K562 (cell line): ENCODE measurements around the gene HSPB6. TPM values are rescaled to one million over a fixed set of nuclear protein-coding genes. Genes with fewer than 3 reads are reported as not detected.
A peak's percentile ranks its signal among the peaks of the same experiment; 100 is the strongest.

Source experiments
- ATAC-seq: fragments of 200-7000 bp; cut with Tn5 transposase; 3 replicates; pipeline ENCODE4 v1.9.1; 2020; ENCODE audit warnings: moderate library complexity
- BruUV-seq: library from RNA; stranded (reverse); fragments of 400-500 nt; replicated peaks from 2 replicates; lab custom pipeline; 2021; lab: Mats Ljungman, UMichigan
- CTCF ChIA-PET: fragments of 300-600 bp; formaldehyde crosslinking; extraction: SDS; loops from one replicate; lab custom pipeline; 2021; ENCODE audit warnings: low intra/inter-chr PET ratio; lab: Yijun Ruan, JAX
- POLR2A ChIA-PET: fragments of 300-600, 350-650 bp; sonication (Branson Sonifier 250); formaldehyde crosslinking; extraction: SDS; loops from one replicate; lab custom pipeline; 2021; ENCODE audit warnings: antibody characterized with exemption, inconsistent platforms; lab: Yijun Ruan, JAX
- DNase-seq, 4 experiments: peaks; one replicate each; pipeline versions ENCODE4 v3.0.0 to v3.0.0-alpha.2; 2011 to 2018; ENCODE audit warnings: low spot score in 3 of 4, mixed read lengths in 3 of 4; ENCODE audit errors: extremely low read depth in 1 of 4
- FAIRE-seq: peaks from 2 replicates; lab custom pipeline; 2011; peaks lifted over from hg19 to GRCh38; lab: Jason Lieb, UNC
- H2AFZ ChIP-seq: 2 replicates; pipeline ENCODE4 v1.6.0; 2011; ENCODE audit warnings: low read depth, low read length, control low read depth, inconsistent platforms
- H3K27ac ChIP-seq: fragments of 200-600 bp; 3 replicates; pipeline ENCODE4 v1.8.0; 2011; ENCODE audit warnings: low read depth, mild to moderate bottlenecking, control low read depth, inconsistent platforms, low read length, moderate library complexity, mixed read lengths; ENCODE audit errors: extremely low read depth
- H3K27me3 ChIP-seq, 2 experiments: fragments of 300-600 bp in 1 of 2; 2 replicates in 1 of 2; 3 replicates in 1 of 2; pipeline versions ENCODE4 v1.6.0 to v1.8.0; 2011; ENCODE audit warnings: inconsistent platforms in 2 of 2, low read length in 2 of 2, mild to moderate bottlenecking in 1 of 2, mixed read lengths in 1 of 2, moderate library complexity in 1 of 2; ENCODE audit not compliant: control insufficient read depth in 2 of 2, insufficient read depth in 2 of 2
- H3K36me3 ChIP-seq: fragments of 300-600 bp; 3 replicates; pipeline ENCODE4 v1.8.0; 2011; ENCODE audit warnings: mild to moderate bottlenecking, low read length, inconsistent platforms; ENCODE audit not compliant: control insufficient read depth, insufficient read depth
- H3K4me1 ChIP-seq, 2 experiments: fragments of 200-600 bp in 1 of 2; replicated peaks in 1 of 2; 2 replicates in 1 of 2; 3 replicates in 1 of 2; pipeline versions ENCODE4 v1.5.1 to v1.8.0; 2011; ENCODE audit warnings: inconsistent platforms in 2 of 2, low read length in 2 of 2, mild to moderate bottlenecking in 1 of 2, mixed read lengths in 1 of 2, moderate library complexity in 1 of 2; ENCODE audit not compliant: control insufficient read depth in 2 of 2, insufficient read depth in 2 of 2
- H3K4me2 ChIP-seq: 2 replicates; pipeline ENCODE4 v1.6.1; 2011; ENCODE audit warnings: low read length, control low read depth, inconsistent platforms, mixed read lengths; ENCODE audit not compliant: insufficient read depth
- H3K4me3 ChIP-seq: fragments of 200-600 bp; sonication (generic), shearing (Covaris generic); 2 replicates; pipeline ENCODE4 v1.5.1; 2016; ENCODE audit warnings: control low read depth, inconsistent platforms
- H3K79me2 ChIP-seq: fragments of 200-600 bp; 3 replicates; pipeline ENCODE4 v1.8.0; 2011; ENCODE audit warnings: low read length, inconsistent platforms; ENCODE audit not compliant: control insufficient read depth, insufficient read depth
- H3K9ac ChIP-seq, 2 experiments: 2 replicates each; pipeline versions ENCODE4 v1.6.0 to v1.6.1; 2011; ENCODE audit warnings: low read depth in 2 of 2, low read length in 2 of 2, control low read depth in 1 of 2, inconsistent platforms in 1 of 2, mild to moderate bottlenecking in 1 of 2, mixed read lengths in 1 of 2; ENCODE audit not compliant: insufficient read depth in 1 of 2
- H3K9me1 ChIP-seq: one replicate; pipeline ENCODE4 v1.6.0; 2011; ENCODE audit warnings: inconsistent platforms, mild to moderate bottlenecking, low read length, moderate library complexity; ENCODE audit not compliant: control insufficient read depth, insufficient read depth
- H3K9me3 ChIP-seq: replicated peaks from 2 replicates; pipeline ENCODE4 v1.5.1; 2011; ENCODE audit warnings: low read depth, low read length, inconsistent platforms; ENCODE audit not compliant: control insufficient read depth, insufficient read depth
- H4K20me1 ChIP-seq: replicated peaks from 2 replicates; pipeline ENCODE4 v1.6.1; 2011; ENCODE audit warnings: low read length, inconsistent platforms, mixed read lengths; ENCODE audit not compliant: control insufficient read depth, insufficient read depth
- POLR2G ChIP-seq: fragments of 200-400 bp; formaldehyde crosslinking; IDR thresholded peaks from 2 replicates; pipeline ENCODE4 v1.6.1; 2017; ENCODE audit warnings: low read depth, mild to moderate bottlenecking, antibody characterized with exemption, low read length, moderate library complexity
- RBFOX2 ChIP-seq: fragments of 200-400 bp; formaldehyde crosslinking; IDR thresholded peaks from 2 replicates; pipeline ENCODE4 v1.6.1; 2017; ENCODE audit warnings: low read depth, mild to moderate bottlenecking, low read length, moderate library complexity
- SREBF2 ChIP-seq: sonication (generic); formaldehyde crosslinking; IDR thresholded peaks from 2 replicates; pipeline ENCODE4 v1.4.0; 2020; ENCODE audit warnings: mild to moderate bottlenecking, missing genetic modification reagents
- TAF15 ChIP-seq: fragments of 200-400 bp; formaldehyde crosslinking; IDR thresholded peaks from 2 replicates; pipeline ENCODE4 v1.6.1; 2017; ENCODE audit warnings: mild to moderate bottlenecking, low read depth, low read length, moderate library complexity
- WGBS: fragments of 100-300 bp; shearing (Covaris generic); methylation state at CpG from one replicate; pipeline ENCODE4 v1.1.6; 2016; ENCODE audit warnings: low coverage, mixed read lengths; ENCODE audit not compliant: insufficient coverage; ENCODE audit errors: missing lambda C conversion rate; 5-methylcytosine and 5-hydroxymethylcytosine counted together
- in situ Hi-C: fragments of 300-500 bp; cut with MboI; formaldehyde crosslinking; loops from 4 replicates; pipeline ENCODE4 v1.15.0; 2018; ENCODE audit warnings: inconsistent platforms, mixed read lengths
- intact Hi-C: fragments of 100-400 bp; cut with micrococcal nuclease; formaldehyde crosslinking; loops from 2 replicates; pipeline ENCODE4 v1.14.2; 2022
- polyA plus RNA-seq, 8 experiments: library from polyadenylated mRNA; depleted of rRNA in 4 of 8; stranded (reverse) in 5 of 8; unstranded in 3 of 8; fragments of >200 nt; fragmentation: Nextera tagmentation in 2 of 8; fragmentation: Illumina TruSeq in 1 of 8; extraction: Ambion mirVana in 2 of 8; extraction: Trizol in 1 of 8; gene quantifications; 2 replicates each; pipeline versions ENCODE4 v1.2.1 to v1.2.3, GENCODE V29; 2011 to 2014; ENCODE audit warnings: inconsistent platforms in 1 of 8, missing spikeins in 1 of 8
- total RNA-seq, 7 experiments: library from RNA; depleted of rRNA in 6 of 7; stranded (reverse); fragments of >200 nt in 6 of 7; fragmentation: Illumina TruSeq in 2 of 7; extraction: Trizol in 2 of 7; gene quantifications; 2 replicates each; pipeline versions ENCODE4 v1.2.1 to v1.2.3, GENCODE V29; 2011 to 2021; ENCODE audit warnings: low replicate concordance in 1 of 7

The HSPB6 gene
- total and polyA plus RNA-seq, 9 of the 15 experiments (the other 6 are each of a cell fraction or from before 2014, with no cell fraction given) = 0.55 TPM; not detected in 8

DNA sequence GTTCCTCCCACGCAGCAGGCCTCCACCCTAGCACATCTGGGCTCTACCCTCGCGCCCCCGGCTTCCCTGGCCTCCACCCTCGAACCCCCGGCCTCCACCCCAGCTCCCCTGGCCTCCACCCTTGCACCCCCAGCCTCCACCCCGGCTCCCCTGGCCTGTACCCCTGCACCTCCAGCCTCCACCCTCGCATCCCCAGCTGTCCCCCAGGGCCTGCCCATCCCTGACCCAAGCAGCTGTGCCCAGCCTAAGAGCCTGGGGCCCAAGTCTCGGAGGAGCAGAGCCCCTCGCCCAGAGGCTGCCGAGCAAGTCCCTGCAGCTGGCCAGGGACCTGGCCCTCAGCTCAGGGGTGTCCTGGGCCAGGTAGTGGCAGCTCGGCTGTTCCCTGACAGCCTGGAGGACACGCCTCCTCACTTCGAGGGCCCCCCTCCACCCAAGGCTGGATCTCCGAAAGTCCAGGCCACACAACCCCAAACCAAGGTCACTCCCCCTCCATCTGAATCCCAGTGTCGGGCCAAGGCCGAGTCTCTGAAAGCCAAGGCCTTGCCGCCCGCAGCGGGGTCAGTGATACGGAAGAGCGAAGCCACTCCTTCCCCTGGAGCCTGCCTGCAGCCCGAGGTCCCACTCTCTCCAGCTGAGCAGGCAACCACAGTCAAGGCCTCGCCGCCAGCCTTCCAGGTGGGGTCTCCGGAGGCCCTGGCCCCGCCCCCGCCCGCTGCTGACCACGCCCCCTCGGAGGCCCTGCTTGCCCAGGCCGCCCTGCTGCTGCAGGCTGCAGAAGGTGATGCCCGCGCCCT lies 10.7 kb upstream of the HSPB6 start:
- DNase-seq = peak in 1 of 4 experiments; percentile 8
- ChIA-PET CTCF (no interaction called here), POLR2A (interaction anchor here (0.6 to 1.2 kb wide), 4 partner anchors 10 to 52 kb away, joined by 3 read pairs; partner anchors contain the start of gene PROSER3)
- intact Hi-C loops (no loop called here), in situ Hi-C loops (no loop called here)
- Histone ChIP-seq H4K20me1 (no peaks in the 10 kb centered on the region), H3K79me2 (no peaks in the 10 kb centered on the region), H3K9me1 (no peaks in the 10 kb centered on the region), H3K27me3 (no peaks in the 10 kb centered on the region), H3K4me2 (no peak overlapping the region), H2AFZ (no peak overlapping the region), H3K4me3 (no peak overlapping the region), H3K4me1 (peaks cover 0 to 19% of the 10 kb centered on the region in 2 experiments; a peak in 2 of 5 replicates), H3K9me3 (no peaks in the 10 kb centered on the region), H3K36me3 (peaks cover 35% of the 10 kb centered on the region; the same call in 1 of the 3 replicates), H3K9ac (0 out of 4 replicates have a peak overlapping the region, but pooled peaks of 1 of the 2 experiments have one; percentile 26), H3K27ac (no peak overlapping the region)
- ATAC-seq = peak; percentile 40
- FAIRE-seq = no peak
- WGBS = 85% methylated on average over 14 of the region's 34 CpGs
- no TSS peak for BruUV-seq
- 0 out of 2 replicates have a peak, but pooled peaks have one; percentile 37 for TF ChIP-seq RBFOX2
- TF ChIP-seq SREBF2 (CRISPR knock-in tag) = no peak
- peak; percentile 59 for TF ChIP-seq POLR2G
- TF ChIP-seq TAF15 = no peak
